HCT116 (cell line): ENCODE measurements around the gene TOP1.

Source experiments
- CTCF ChIP-seq, 3 experiments: fragments of 200-600 bp in 1 of 3; sonication (generic) in 1 of 3; IDR thresholded peaks in 2 of 3; conservative IDR thresholded peaks in 1 of 3; 2 replicates each; pipeline ENCODE4 v1.5.1; 2012 to 2017; ENCODE audit warnings: low read depth in 2 of 3, low read length in 2 of 3, antibody characterized with exemption in 1 of 3, borderline replicate concordance in 1 of 3, control low read depth in 1 of 3, mild to moderate bottlenecking in 1 of 3, mixed read lengths in 1 of 3, mixed run types in 1 of 3, moderate library complexity in 1 of 3; ENCODE audit not compliant: insufficient read depth in 1 of 3
- EZH2 ChIP-seq: fragments of 200-600 bp; sonication (generic); IDR thresholded peaks from 2 replicates; pipeline ENCODE4 v1.6.1; 2017; ENCODE audit warnings: antibody characterized with exemption, mixed run types
- EZH2phosphoT487 ChIP-seq: fragments of 200-600 bp; IDR thresholded peaks from 2 replicates; pipeline ENCODE4 v1.6.1; 2018; ENCODE audit warnings: antibody characterized with exemption, borderline replicate concordance
- JUND ChIP-seq: IDR thresholded peaks from 2 replicates; pipeline ENCODE4 v1.6.1; 2012
- POLR2AphosphoS5 ChIP-seq: IDR thresholded peaks from 2 replicates; pipeline ENCODE4 v1.6.1; 2011; ENCODE audit warnings: mild to moderate bottlenecking, low read depth, low read length, moderate library complexity
- RAD21 ChIP-seq: IDR thresholded peaks from 2 replicates; pipeline ENCODE4 v1.6.1; 2012; ENCODE audit warnings: low read depth, mild to moderate bottlenecking
- TCF7L2 ChIP-seq: IDR thresholded peaks from 2 replicates; pipeline ENCODE4 v1.7.0; 2011; ENCODE audit warnings: borderline replicate concordance, inconsistent platforms; ENCODE audit not compliant: insufficient read depth, insufficient read length; ENCODE audit errors: extremely low read depth
- ZFX ChIP-seq: fragments of 450-650 bp; IDR thresholded peaks from 2 replicates; pipeline ENCODE4 v1.6.1; 2017
- ZNF274 ChIP-seq: fragments of 200-500 bp; sonication (Bioruptor generic); IDR thresholded peaks from 2 replicates; pipeline ENCODE4 v1.6.1; 2014; ENCODE audit warnings: mild to moderate bottlenecking, low read depth, low read length, inconsistent platforms
- TF ChIP-seq, protein P1 (sequence below): IDR thresholded peaks from 2 replicates; pipeline ENCODE4 v1.6.1; 2011; ENCODE audit warnings: mild to moderate bottlenecking, low read length, moderate library complexity; ENCODE audit not compliant: insufficient replicate concordance; ENCODE audit errors: extremely low read depth

DNA sequence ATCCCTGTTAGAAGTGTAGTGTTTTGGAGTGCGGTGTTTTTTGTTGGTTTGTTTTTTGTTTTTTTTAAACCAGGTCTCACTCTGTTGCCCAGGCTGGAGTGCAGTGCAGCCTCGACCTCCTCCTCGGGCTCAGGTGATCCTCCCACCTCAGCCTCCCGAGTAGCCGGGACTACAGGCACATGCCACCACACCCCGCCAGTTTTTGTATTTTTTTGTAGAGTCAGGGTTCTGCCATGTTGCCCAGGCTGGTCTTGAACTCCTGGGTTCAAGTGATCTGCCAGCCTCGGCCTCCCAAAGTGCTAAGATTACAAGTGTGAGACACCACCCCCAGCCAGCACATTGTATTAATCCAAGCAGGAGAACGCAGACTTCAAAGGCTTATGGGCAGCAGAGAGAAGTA is 1.3 kb upstream of the TOP1 start:
- no peak for TF ChIP-seq RAD21
- no peak for TF ChIP-seq CTCF (IDR thresholded peaks at IDR 0.05 in 2 of 3, conservative IDR thresholded peaks at IDR 0.05 in 1 of 3; ENCODE audit: borderline replicate concordance in 1 of 3, insufficient read depth in 1 of 3, low read depth in 2 of 3, low read length in 2 of 3)
- TF ChIP-seq JUND = no peak
- TF ChIP-seq, protein P1, sequence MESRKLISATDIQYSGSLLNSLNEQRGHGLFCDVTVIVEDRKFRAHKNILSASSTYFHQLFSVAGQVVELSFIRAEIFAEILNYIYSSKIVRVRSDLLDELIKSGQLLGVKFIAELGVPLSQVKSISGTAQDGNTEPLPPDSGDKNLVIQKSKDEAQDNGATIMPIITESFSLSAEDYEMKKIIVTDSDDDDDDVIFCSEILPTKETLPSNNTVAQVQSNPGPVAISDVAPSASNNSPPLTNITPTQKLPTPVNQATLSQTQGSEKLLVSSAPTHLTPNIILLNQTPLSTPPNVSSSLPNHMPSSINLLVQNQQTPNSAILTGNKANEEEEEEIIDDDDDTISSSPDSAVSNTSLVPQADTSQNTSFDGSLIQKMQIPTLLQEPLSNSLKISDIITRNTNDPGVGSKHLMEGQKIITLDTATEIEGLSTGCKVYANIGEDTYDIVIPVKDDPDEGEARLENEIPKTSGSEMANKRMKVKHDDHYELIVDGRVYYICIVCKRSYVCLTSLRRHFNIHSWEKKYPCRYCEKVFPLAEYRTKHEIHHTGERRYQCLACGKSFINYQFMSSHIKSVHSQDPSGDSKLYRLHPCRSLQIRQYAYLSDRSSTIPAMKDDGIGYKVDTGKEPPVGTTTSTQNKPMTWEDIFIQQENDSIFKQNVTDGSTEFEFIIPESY = no peak
- no peak for TF ChIP-seq EZH2
- TF ChIP-seq EZH2phosphoT487 = no peak
- no peak for TF ChIP-seq ZNF274
- no peak for TF ChIP-seq ZFX
- TF ChIP-seq POLR2AphosphoS5 = no peak
- TF ChIP-seq TCF7L2 = no peak
